NCI-H748 treated with DMSO at 0.1 percent for 48 hours (cell line): ENCODE results near the gene ADGRE2.

Source experiments
- DNase-seq: peaks from one replicate; lab custom pipeline; 2025; lab: John Stamatoyannopoulos, UW

Gene ADGRE2

GRCh38 chr19:14733574-14733973 is 44.8 kb downstream of the ADGRE2 start:
- DNase-seq = no peak

GRCh38 chr19:14732510-14732909 is 45.9 kb downstream of the ADGRE2 start:
- DNase-seq = no peak

GRCh38 chr19:14731200-14731599 is 47.2 kb downstream of the ADGRE2 start:
- no peak for DNase-seq

- no peak for DNase-seq
Observed at GRCh38 chr19:14728595-14728994, 49.8 kb downstream of the ADGRE2 start.

GRCh38 chr19:14722127-14722526 is 56.2 kb downstream of the ADGRE2 start:
- no peak for DNase-seq

- no peak for DNase-seq
Observed at GRCh38 chr19:14719162-14719561, 59.2 kb downstream of the ADGRE2 start.

- no peak for DNase-seq
Observed at GRCh38 chr19:14718522-14719116, 59.7 kb downstream of the ADGRE2 start.

- no peak for DNase-seq
Observed at GRCh38 chr19:14715841-14716240, 62.5 kb downstream of the ADGRE2 start.

GRCh38 chr19:14704450-14704849 is 73.9 kb downstream of the ADGRE2 start:
- no peak for DNase-seq

- no peak for DNase-seq
Observed at GRCh38 chr19:14703833-14704232, 74.5 kb downstream of the ADGRE2 start.

GRCh38 chr19:14700711-14701375 is 77.5 kb downstream of the ADGRE2 start:
- no peak for DNase-seq

GRCh38 chr19:14699641-14700040 is 78.7 kb downstream of the ADGRE2 start:
- DNase-seq = no peak

- no peak for DNase-seq
Observed at GRCh38 chr19:14695471-14695870, 82.9 kb downstream of the ADGRE2 start.

- no peak for DNase-seq
Observed at GRCh38 chr19:14694641-14695266, 83.6 kb downstream of the ADGRE2 start.

GRCh38 chr19:14689598-14690503 is 88.5 kb downstream of the ADGRE2 start, which contains the start of gene ZNF333:
Gene ZNF333, plus strand, starts transcription at chr19:14690048. Its CDS starts 3,444 bp downstream, at chr19:14693492.
- peak; percentile 74 for DNase-seq

GRCh38 chr19:14686411-14686810 is 91.9 kb downstream of the ADGRE2 start:
- DNase-seq = no peak

GRCh38 chr19:14683439-14683838 is 94.9 kb downstream of the ADGRE2 start:
- DNase-seq = no peak
